PC-9 (cell line): ENCODE results near the gene MYLK. TPM values are rescaled to one million over a fixed set of nuclear protein-coding genes. Genes with fewer than 3 reads are reported as not detected.

ENCODE experiments used
- BruUV-seq: library from RNA; stranded (reverse); fragments of 400-500 nt; replicated peaks from 2 replicates; lab custom pipeline; 2021; lab: Mats Ljungman, UMichigan
- CTCF ChIA-PET: fragments of 300-600 bp; sonication (Branson Sonifier 250); formaldehyde crosslinking; loops from one replicate; lab custom pipeline; 2022; ENCODE audit warnings: antibody characterized with exemption; lab: Charles Lee
- POLR2A ChIA-PET: fragments of 300-600 bp; sonication (Branson Sonifier 250); formaldehyde crosslinking; loops from one replicate; lab custom pipeline; 2022; ENCODE audit warnings: antibody characterized with exemption; ENCODE audit not compliant: unreplicated experiment; lab: Charles Lee
- DNase-seq, 2 experiments: peaks; one replicate each; pipeline versions ENCODE4 v3.0.0 to v3.0.0-alpha.2; 2015 to 2022; ENCODE audit warnings: mixed read lengths in 1 of 2
- H2AFZ ChIP-seq: fragments of 200-600 bp; sonication (generic); 2 replicates; pipeline ENCODE4 v1.8.1; 2017; ENCODE audit warnings: antibody characterized with exemption
- H3F3A ChIP-seq: fragments of 200-600 bp; sonication (generic); 2 replicates; pipeline ENCODE4 v1.8.1; 2017; ENCODE audit warnings: antibody characterized with exemption, mild to moderate bottlenecking, low read depth; ENCODE audit not compliant: insufficient read depth
- H3K27ac ChIP-seq: fragments of 200-600 bp; sonication (generic); 2 replicates; pipeline ENCODE4 v1.6.1; 2016; ENCODE audit warnings: mixed run types
- H3K27me3 ChIP-seq: fragments of 200-600 bp; sonication (generic); 2 replicates; pipeline ENCODE4 v1.6.1; 2016; ENCODE audit warnings: low read depth, mixed run types; ENCODE audit not compliant: insufficient read depth
- H3K36me3 ChIP-seq: fragments of 200-600 bp; sonication (generic); 2 replicates; pipeline ENCODE4 v1.6.1; 2016; ENCODE audit warnings: low read depth, mixed run types
- H3K4me1 ChIP-seq: fragments of 200-600 bp; sonication (generic); replicated peaks from 2 replicates; pipeline ENCODE4 v1.6.1; 2016; ENCODE audit warnings: mixed run types; ENCODE audit not compliant: insufficient read depth
- H3K4me2 ChIP-seq: fragments of 200-600 bp; sonication (generic); 2 replicates; pipeline ENCODE4 v1.6.1; 2017; ENCODE audit warnings: mixed run types
- H3K4me3 ChIP-seq: fragments of 200-600 bp; sonication (generic); 2 replicates; pipeline ENCODE4 v1.6.1; 2016; ENCODE audit warnings: mixed run types
- H3K79me2 ChIP-seq: fragments of 200-600 bp; sonication (generic); 2 replicates; pipeline ENCODE4 v1.6.1; 2017; ENCODE audit warnings: low read depth, mixed run types
- H3K9me2 ChIP-seq: fragments of 200-600 bp; sonication (generic); 2 replicates; pipeline ENCODE4 v1.8.1; 2017; ENCODE audit warnings: mild to moderate bottlenecking; ENCODE audit not compliant: insufficient read depth
- H3K9me3 ChIP-seq: fragments of 200-600 bp; sonication (generic); 2 replicates; pipeline ENCODE4 v1.8.1; 2016; ENCODE audit warnings: low read depth; ENCODE audit not compliant: insufficient read depth
- H4K20me1 ChIP-seq: fragments of 200-600 bp; sonication (generic); 2 replicates; pipeline ENCODE4 v1.8.1; 2017; ENCODE audit not compliant: insufficient read depth
- EZH2 ChIP-seq: fragments of 200-600 bp; sonication (generic); IDR thresholded peaks from 2 replicates; pipeline ENCODE4 v1.8.0; 2017; ENCODE audit warnings: antibody characterized with exemption, low read depth
- intact Hi-C: fragments of 100-400 bp; cut with micrococcal nuclease; formaldehyde crosslinking; loops from one replicate; pipeline ENCODE4 v1.10.0; 2022; ENCODE audit not compliant: unreplicated experiment
- total RNA-seq: library from RNA; stranded (reverse); gene quantifications from 2 replicates; pipeline ENCODE4 v1.2.3, GENCODE V29; 2021
- TF ChIP-seq, protein P1 (sequence below): fragments of 200-600 bp; sonication (generic); conservative IDR thresholded peaks from 2 replicates; pipeline ENCODE4 v1.6.1; 2017; ENCODE audit warnings: mixed run types, antibody characterized with exemption, mild to moderate bottlenecking, moderate library complexity

The MYLK gene
- total RNA-seq, 1 experiment from 2014 or later, result 0.72 TPM

DNA sequence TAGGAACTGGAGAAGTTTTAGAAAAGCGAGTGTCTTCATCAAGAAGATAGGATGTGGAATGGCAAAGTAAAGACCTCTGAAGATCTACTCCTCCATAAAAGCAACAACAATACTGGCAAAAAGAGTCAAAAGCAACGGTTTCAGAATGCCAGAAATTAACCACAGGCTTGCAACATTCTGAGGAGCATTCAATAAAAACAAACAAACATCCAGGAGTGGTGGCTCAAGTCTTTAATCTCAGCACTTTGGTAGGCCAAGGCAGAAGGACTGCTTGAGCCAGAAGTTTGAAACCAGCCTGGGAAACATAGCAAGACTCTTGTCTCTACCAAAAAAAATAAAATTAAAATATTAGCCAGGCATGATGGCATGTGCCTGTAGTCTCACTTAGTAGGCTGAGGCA, 156.1 kb downstream of the MYLK start:
- CTCF ChIA-PET, result interaction anchor here (0.6 kb wide), 1 partner anchor 23 kb away, joined by 6 read pairs; no protein-coding TSS in a partner anchor
- no peak overlapping the region for H2AFZ ChIP-seq
- H3K9me3 ChIP-seq, result no peaks in the 10 kb centered on the region
- no peak overlapping the region for H3K4me2 ChIP-seq
- no TSS peak for BruUV-seq
- TF ChIP-seq, protein P1, sequence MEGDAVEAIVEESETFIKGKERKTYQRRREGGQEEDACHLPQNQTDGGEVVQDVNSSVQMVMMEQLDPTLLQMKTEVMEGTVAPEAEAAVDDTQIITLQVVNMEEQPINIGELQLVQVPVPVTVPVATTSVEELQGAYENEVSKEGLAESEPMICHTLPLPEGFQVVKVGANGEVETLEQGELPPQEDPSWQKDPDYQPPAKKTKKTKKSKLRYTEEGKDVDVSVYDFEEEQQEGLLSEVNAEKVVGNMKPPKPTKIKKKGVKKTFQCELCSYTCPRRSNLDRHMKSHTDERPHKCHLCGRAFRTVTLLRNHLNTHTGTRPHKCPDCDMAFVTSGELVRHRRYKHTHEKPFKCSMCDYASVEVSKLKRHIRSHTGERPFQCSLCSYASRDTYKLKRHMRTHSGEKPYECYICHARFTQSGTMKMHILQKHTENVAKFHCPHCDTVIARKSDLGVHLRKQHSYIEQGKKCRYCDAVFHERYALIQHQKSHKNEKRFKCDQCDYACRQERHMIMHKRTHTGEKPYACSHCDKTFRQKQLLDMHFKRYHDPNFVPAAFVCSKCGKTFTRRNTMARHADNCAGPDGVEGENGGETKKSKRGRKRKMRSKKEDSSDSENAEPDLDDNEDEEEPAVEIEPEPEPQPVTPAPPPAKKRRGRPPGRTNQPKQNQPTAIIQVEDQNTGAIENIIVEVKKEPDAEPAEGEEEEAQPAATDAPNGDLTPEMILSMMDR, result no peak
- H3K36me3 ChIP-seq, result no peaks in the 10 kb centered on the region
- H3K27me3 ChIP-seq, result 0 out of 2 replicates have a peak, but pooled peaks cover 2% of the 10 kb centered on the region
- no peaks in the 10 kb centered on the region for H4K20me1 ChIP-seq
- POLR2A ChIA-PET, result interaction anchor here (0.5 to 0.7 kb wide), 2 partner anchors 133 to 934 kb away, joined by 5 to 6 read pairs; partner anchors contain the start of gene HSPBAP1
- peaks cover 6% of the 10 kb centered on the region for H3F3A ChIP-seq
- H3K4me1 ChIP-seq, result peaks cover 13% of the 10 kb centered on the region
- no peak for DNase-seq
- no peak overlapping the region for H3K27ac ChIP-seq
- H3K4me3 ChIP-seq, result no peak overlapping the region
- intact Hi-C loops, result loop anchor here (5.0 to 10.0 kb wide), 2 partner anchors 79 to 403 kb away; no protein-coding TSS in a partner anchor
- H3K9me2 ChIP-seq, result no peaks in the 10 kb centered on the region
- H3K79me2 ChIP-seq, result no peaks in the 10 kb centered on the region

DNA sequence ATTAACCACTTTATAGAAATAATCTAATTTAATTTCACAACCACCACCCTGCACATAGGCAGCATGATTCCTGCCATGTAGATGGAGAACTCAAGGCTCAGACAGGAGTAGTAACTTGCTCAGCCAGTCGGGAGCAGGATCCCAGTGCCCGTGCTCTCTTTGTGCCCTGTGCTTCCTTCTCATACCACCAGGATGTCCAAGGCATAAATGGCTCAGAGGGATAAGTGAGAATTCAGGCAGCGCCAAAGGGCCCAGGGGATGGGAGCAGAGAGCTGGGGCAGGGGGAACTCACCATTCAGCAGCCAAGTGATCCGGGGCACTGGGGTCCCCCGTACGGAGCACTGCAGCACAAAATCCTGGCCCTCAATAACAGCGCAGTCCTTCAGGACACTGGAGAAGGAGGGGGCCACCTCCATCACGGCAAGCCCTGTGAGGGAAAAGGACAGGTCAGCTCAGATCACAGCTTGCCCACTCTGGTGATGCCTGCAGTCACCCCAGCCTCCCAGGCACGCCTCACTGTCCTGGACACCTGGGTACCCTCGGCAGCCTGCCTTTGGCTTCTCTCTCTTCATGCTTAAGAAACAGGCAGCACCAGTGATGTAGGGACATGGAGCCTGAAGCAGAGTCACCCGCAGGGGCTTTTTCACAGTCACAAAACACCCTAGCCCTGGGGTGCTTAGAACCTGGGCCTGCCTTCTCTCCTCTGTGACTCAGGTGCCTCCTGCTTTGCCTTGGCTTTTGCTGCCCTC, 158.3 kb downstream of the MYLK start:
- ChIA-PET POLR2A (no interaction called here), CTCF (no interaction called here)
- Histone ChIP-seq H3K27me3 (0 out of 2 replicates have a peak, but pooled peaks cover 2% of the 10 kb centered on the region), H3K79me2 (no peaks in the 10 kb centered on the region), H3K9me3 (no peaks in the 10 kb centered on the region), H3K36me3 (no peaks in the 10 kb centered on the region), H3K9me2 (no peaks in the 10 kb centered on the region), H2AFZ (no peak overlapping the region), H3K4me3 (no peak overlapping the region), H3K27ac (no peak overlapping the region), H4K20me1 (no peaks in the 10 kb centered on the region), H3K4me1 (no peaks in the 10 kb centered on the region), H3K4me2 (no peak overlapping the region), H3F3A (no peaks in the 10 kb centered on the region)
- no TSS peak for BruUV-seq
- TF ChIP-seq, protein P1, result 0 out of 2 replicates have a peak, but pooled peaks have one; percentile 14
- TF ChIP-seq EZH2, result no peak
- no peak for DNase-seq
- intact Hi-C loops, result loop anchor here (5.0 to 10.0 kb wide), 2 partner anchors 81 to 401 kb away; no protein-coding TSS in a partner anchor

DNA sequence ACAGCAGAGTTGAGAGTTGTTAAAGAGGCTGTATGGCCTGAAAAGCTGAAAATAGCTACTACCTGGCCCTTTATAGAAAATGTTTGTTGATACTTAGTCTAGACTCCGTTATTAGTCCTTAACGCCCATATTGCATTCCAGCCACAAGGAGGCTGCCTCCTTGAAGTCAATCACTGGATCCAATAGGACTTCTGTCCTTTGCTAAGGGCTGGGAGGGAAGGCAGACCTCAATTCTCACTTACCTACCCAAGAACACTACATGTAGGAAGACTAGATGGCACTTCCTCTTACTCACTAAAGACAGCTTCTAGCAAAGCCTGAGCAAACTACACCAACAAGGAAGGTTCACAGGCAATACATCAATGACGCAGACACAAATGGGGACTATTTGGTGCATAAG, 159.8 kb downstream of the MYLK start:
- no peak overlapping the region for H2AFZ ChIP-seq
- H3K79me2 ChIP-seq, result no peaks in the 10 kb centered on the region
- H3K4me2 ChIP-seq, result no peak overlapping the region
- BruUV-seq, result no TSS peak
- H3K4me1 ChIP-seq, result no peaks in the 10 kb centered on the region
- no peaks in the 10 kb centered on the region for H4K20me1 ChIP-seq
- H3K27me3 ChIP-seq, result no peaks in the 10 kb centered on the region
- H3K9me3 ChIP-seq, result no peaks in the 10 kb centered on the region
- ChIA-PET CTCF (interaction anchor here (0.5 to 1.3 kb wide), 10 partner anchors 8 to 835 kb away, joined by 3 to 15 read pairs (median 4); no protein-coding TSS in a partner anchor), POLR2A (no interaction called here)
- no peaks in the 10 kb centered on the region for H3K36me3 ChIP-seq
- H3K27ac ChIP-seq, result no peak overlapping the region
- intact Hi-C loops, result loop anchor here (5.0 to 10.0 kb wide), 3 partner anchors 68 to 400 kb away; partner anchors contain the start of gene MYLK
- H3K9me2 ChIP-seq, result no peaks in the 10 kb centered on the region
- H3F3A ChIP-seq, result no peaks in the 10 kb centered on the region
- H3K4me3 ChIP-seq, result no peak overlapping the region
- no peak for DNase-seq
- TF ChIP-seq EZH2, result no peak
- TF ChIP-seq, protein P1, result no peak
